BLaER1 treated with 17β-estradiol and CSF1 and Interleukin-3, amounts not matched to agents 10 nM and 100 nM (cell line): ENCODE measurements around the gene KDM4F.
A peak's percentile ranks its signal among the peaks of the same experiment; 100 is the strongest.

Experiments used
- H3K27ac ChIP-seq, 11 experiments: shearing (Covaris generic); formaldehyde crosslinking; 2 replicates each; pipeline ENCODE4 v1.8.1; 2022
- H3K27me3 ChIP-seq, 11 experiments: shearing (Covaris generic); formaldehyde crosslinking; 2 replicates each; pipeline ENCODE4 v1.8.1; 2022
- H3K36me3 ChIP-seq, 11 experiments: shearing (Covaris generic); formaldehyde crosslinking; 2 replicates each; pipeline ENCODE4 v1.8.1; 2022
- H3K4me1 ChIP-seq, 10 experiments: shearing (Covaris generic); formaldehyde crosslinking; 2 replicates each; pipeline ENCODE4 v1.8.1; 2022
- H3K4me2 ChIP-seq, 11 experiments: shearing (Covaris generic); formaldehyde crosslinking; 2 replicates each; pipeline ENCODE4 v1.8.1; 2022
- H3K4me3 ChIP-seq, 10 experiments: shearing (Covaris generic); formaldehyde crosslinking; 2 replicates each; pipeline ENCODE4 v1.8.1; 2022
- H3K9ac ChIP-seq, 11 experiments: shearing (Covaris generic); formaldehyde crosslinking; 2 replicates each; pipeline ENCODE4 v1.8.1; 2022
- H3K9me3 ChIP-seq, 11 experiments: shearing (Covaris generic); formaldehyde crosslinking; replicated peaks in 1 of 11; 2 replicates each; pipeline ENCODE4 v1.8.1; 2022
- H4K20me1 ChIP-seq, 11 experiments: shearing (Covaris generic); formaldehyde crosslinking; 2 replicates each; pipeline ENCODE4 v1.8.1; 2022
- Cebpa-rat ChIP-seq, 11 experiments: shearing (Covaris generic); IDR thresholded peaks; 2 replicates each; pipeline ENCODE4 v1.8.1; 2022

Gene KDM4F

GRCh38 chr11:95089620-95090542 lies 40.7 kb downstream of the KDM4F start, which contains the start of gene ENDOD1:
Gene ENDOD1, plus strand, starts transcription at chr11:95089846. Its CDS starts 82 bp downstream, at chr11:95089928.
- Histone ChIP-seq H3K4me2 (peak within 1 kb of the TSS; percentile 88 to 100 (median 96)), H3K9ac (peak within 1 kb of the TSS; percentile 71 to 90 (median 83)), H3K27ac (peak within 1 kb of the TSS in 10 of 11 experiments; percentile 28 to 90 (median 83); a peak in 21 of 22 replicates), H4K20me1 (peaks cover 0 to 28% (median 7%) of the 10 kb centered on the region in 11 experiments; a peak in 7 of 22 replicates), H3K9me3 (no peaks in the 10 kb centered on the region), H3K4me3 (peak within 1 kb of the TSS; percentile 70 to 96 (median 88)), H3K4me1 (peaks cover 31 to 83% (median 70%) of the 10 kb centered on the region in 10 experiments), H3K36me3 (peaks cover 0 to 8% (median 0%) of the 10 kb centered on the region in 11 experiments; a peak in 2 of 22 replicates), H3K27me3 (peaks cover 0 to 24% (median 0%) of the 10 kb centered on the region in 11 experiments; a peak in 5 of 22 replicates)
- TF ChIP-seq Cebpa-rat (IDR thresholded peaks at IDR 0.05), result no peak

- H4K20me1 ChIP-seq, result peaks cover 0 to 28% (median 7%) of the 10 kb centered on the region in 11 experiments; a peak in 7 of 22 replicates
- no peak for TF ChIP-seq Cebpa-rat (IDR thresholded peaks at IDR 0.05)
- H3K4me2 ChIP-seq, result peak overlapping the region in 9 of 11 experiments; percentile 88 to 100 (median 94); a peak in 18 of 22 replicates
- peaks cover 0 to 24% (median 0%) of the 10 kb centered on the region in 11 experiments; a peak in 5 of 22 replicates for H3K27me3 ChIP-seq
- peak overlapping the region in 3 of 11 experiments; percentile 81 to 85 (median 84); a peak in 5 of 22 replicates for H3K27ac ChIP-seq
- peaks cover 0 to 14% (median 0%) of the 10 kb centered on the region in 11 experiments; a peak in 2 of 22 replicates for H3K36me3 ChIP-seq
- H3K4me3 ChIP-seq, result peak overlapping the region in 5 of 10 experiments; percentile 79 to 96 (median 93); a peak in 9 of 20 replicates
- H3K9me3 ChIP-seq, result no peaks in the 10 kb centered on the region
- H3K9ac ChIP-seq, result peak overlapping the region in 6 of 11 experiments; percentile 81 to 90 (median 86); a peak in 9 of 22 replicates
- H3K4me1 ChIP-seq, result peaks cover 45 to 82% (median 78%) of the 10 kb centered on the region in 10 experiments
These were observed 42.5 kb downstream of the KDM4F start for GRCh38 chr11:95091663-95092180.

GRCh38 chr11:95092549-95093324 lies 43.5 kb downstream of the KDM4F start:
- Histone ChIP-seq H3K9ac (peak overlapping the region in 4 of 11 experiments; percentile 29 to 90 (median 86); a peak in 7 of 22 replicates), H4K20me1 (peaks cover 0 to 28% (median 7%) of the 10 kb centered on the region in 11 experiments; a peak in 7 of 22 replicates), H3K4me1 (peaks cover 54 to 90% (median 86%) of the 10 kb centered on the region in 10 experiments), H3K27ac (peak overlapping the region in 4 of 11 experiments; percentile 1 to 85 (median 20); a peak in 5 of 22 replicates), H3K9me3 (no peaks in the 10 kb centered on the region), H3K27me3 (peaks cover 0 to 30% (median 0%) of the 10 kb centered on the region in 11 experiments; a peak in 5 of 22 replicates), H3K36me3 (peaks cover 0 to 17% (median 0%) of the 10 kb centered on the region in 11 experiments; a peak in 2 of 22 replicates), H3K4me3 (peak overlapping the region in 3 of 10 experiments; percentile 93 to 96 (median 95); a peak in 7 of 20 replicates), H3K4me2 (peak overlapping the region; percentile 47 to 100 (median 91))
- TF ChIP-seq Cebpa-rat (IDR thresholded peaks at IDR 0.05), result no peak

- peaks cover 0 to 28% (median 7%) of the 10 kb centered on the region in 11 experiments; a peak in 7 of 22 replicates for H4K20me1 ChIP-seq
- peak overlapping the region in 3 of 11 experiments; percentile 1 to 85 (median 32); a peak in 3 of 22 replicates for H3K27ac ChIP-seq
- no peak for TF ChIP-seq Cebpa-rat (IDR thresholded peaks at IDR 0.05)
- peak overlapping the region in 3 of 11 experiments; percentile 24 to 89 (median 29); a peak in 5 of 22 replicates for H3K9ac ChIP-seq
- H3K4me1 ChIP-seq, result peaks cover 53 to 90% (median 86%) of the 10 kb centered on the region in 10 experiments
- peak overlapping the region; percentile 47 to 100 (median 91); a peak in 21 of 22 replicates for H3K4me2 ChIP-seq
- peaks cover 0 to 25% (median 0%) of the 10 kb centered on the region in 11 experiments; a peak in 4 of 22 replicates for H3K36me3 ChIP-seq
- H3K27me3 ChIP-seq, result peaks cover 0 to 34% (median 0%) of the 10 kb centered on the region in 11 experiments; a peak in 5 of 22 replicates
- no peaks in the 10 kb centered on the region; a peak in 1 of 22 replicates for H3K9me3 ChIP-seq
- peak overlapping the region in 2 of 10 experiments; percentile 26 to 96; a peak in 3 of 20 replicates for H3K4me3 ChIP-seq
These were observed 44.3 kb downstream of the KDM4F start for GRCh38 chr11:95093548-95093947.

GRCh38 chr11:95095858-95096587 lies 46.8 kb downstream of the KDM4F start:
- no peak for TF ChIP-seq Cebpa-rat (IDR thresholded peaks at IDR 0.05)
- peak overlapping the region in 4 of 10 experiments; percentile 2 to 41 (median 28); a peak in 6 of 20 replicates for H3K4me3 ChIP-seq
- peak overlapping the region; percentile 62 to 100 (median 82) for H3K4me2 ChIP-seq
- H3K36me3 ChIP-seq, result peaks cover 0 to 49% (median 0%) of the 10 kb centered on the region in 11 experiments; a peak in 5 of 22 replicates
- peak overlapping the region in 8 of 11 experiments; percentile 69 to 86 (median 75); a peak in 16 of 22 replicates for H3K27ac ChIP-seq
- H4K20me1 ChIP-seq, result peaks cover 0 to 21% (median 5%) of the 10 kb centered on the region in 11 experiments; a peak in 7 of 22 replicates
- H3K9me3 ChIP-seq, result peaks cover 0 to 6% (median 0%) of the 10 kb centered on the region in 11 experiments; a peak in 4 of 22 replicates
- peaks cover 0 to 36% (median 0%) of the 10 kb centered on the region in 11 experiments; a peak in 5 of 22 replicates for H3K27me3 ChIP-seq
- peaks cover 39 to 100% (median 96%) of the 10 kb centered on the region in 10 experiments for H3K4me1 ChIP-seq
- H3K9ac ChIP-seq, result peak overlapping the region in 7 of 11 experiments; percentile 15 to 64 (median 49); a peak in 13 of 22 replicates

- Histone ChIP-seq H3K9me3 (peaks cover 0 to 6% (median 0%) of the 10 kb centered on the region in 11 experiments; a peak in 4 of 22 replicates), H3K4me2 (peak overlapping the region; percentile 62 to 100 (median 82); a peak in 20 of 22 replicates), H3K4me1 (peaks cover 37 to 99% (median 86%) of the 10 kb centered on the region in 10 experiments), H4K20me1 (peaks cover 0 to 15% (median 3%) of the 10 kb centered on the region in 11 experiments; a peak in 6 of 22 replicates), H3K27ac (peak overlapping the region in 8 of 11 experiments; percentile 69 to 86 (median 75); a peak in 15 of 22 replicates), H3K27me3 (peaks cover 0 to 24% (median 0%) of the 10 kb centered on the region in 11 experiments; a peak in 4 of 22 replicates), H3K4me3 (no peak overlapping the region), H3K9ac (peak overlapping the region in 1 of 11 experiments; percentile 51; a peak in 2 of 22 replicates), H3K36me3 (peaks cover 0 to 61% (median 3%) of the 10 kb centered on the region in 11 experiments; a peak in 11 of 22 replicates)
- TF ChIP-seq Cebpa-rat (IDR thresholded peaks at IDR 0.05), result no peak
These were observed 48.0 kb downstream of the KDM4F start for GRCh38 chr11:95097209-95097608.
